GM23338 (cell line): Measurements from ENCODE around the gene EIF4G3. TPM values are rescaled to one million over a fixed set of nuclear protein-coding genes. Genes with fewer than 3 reads are reported as not detected.

Experiments used
- ATAC-seq: fragments of 200-7000 bp; cut with Tn5 transposase; 3 replicates; pipeline ENCODE4 v1.9.1; 2020
- DNase-seq: peaks from one replicate; pipeline ENCODE4 v3.0.0-alpha.2; 2015; ENCODE audit warnings: low spot score
- H2AFZ ChIP-seq: fragments of 200-600 bp; sonication (generic); 2 replicates; pipeline ENCODE4 v1.8.0; 2016; ENCODE audit warnings: antibody characterized with exemption, mild to moderate bottlenecking, moderate library complexity
- H3F3A ChIP-seq: fragments of 200-600 bp; sonication (generic); replicated peaks from 2 replicates; pipeline ENCODE4 v1.8.0; 2017; ENCODE audit warnings: antibody characterized with exemption, mixed run types, low read depth
- H3K27ac ChIP-seq: fragments of 200-600 bp; sonication (generic); 2 replicates; pipeline ENCODE4 v1.6.1; 2016; ENCODE audit warnings: low read depth
- H3K27me3 ChIP-seq: fragments of 200-600 bp; sonication (generic); 2 replicates; pipeline ENCODE4 v1.8.0; 2016; ENCODE audit warnings: mild to moderate bottlenecking, mixed run types, moderate library complexity; ENCODE audit not compliant: insufficient read depth
- H3K36me3 ChIP-seq: fragments of 200-600 bp; sonication (generic); 2 replicates; pipeline ENCODE4 v1.8.0; 2016; ENCODE audit warnings: mild to moderate bottlenecking; ENCODE audit not compliant: insufficient read depth
- H3K4me1 ChIP-seq: fragments of 200-600 bp; sonication (generic); 2 replicates; pipeline ENCODE4 v1.8.0; 2016; ENCODE audit warnings: mild to moderate bottlenecking, moderate library complexity; ENCODE audit not compliant: insufficient read depth
- H3K4me2 ChIP-seq: fragments of 200-600 bp; sonication (generic); 2 replicates; pipeline ENCODE4 v1.7.1; 2017; ENCODE audit warnings: mixed run types
- H3K4me3 ChIP-seq: fragments of 200-600 bp; sonication (generic); 2 replicates; pipeline ENCODE4 v1.6.1; 2016; ENCODE audit warnings: mixed run types
- H3K79me2 ChIP-seq: fragments of 200-600 bp; sonication (generic); replicated peaks from 2 replicates; pipeline ENCODE4 v1.8.0; 2017; ENCODE audit warnings: mild to moderate bottlenecking; ENCODE audit not compliant: insufficient read depth
- H3K9me2 ChIP-seq: fragments of 200-600 bp; sonication (generic); 2 replicates; pipeline ENCODE4 v1.8.0; 2017; ENCODE audit not compliant: insufficient read depth
- H4K20me1 ChIP-seq: fragments of 200-600 bp; sonication (generic); replicated peaks from 2 replicates; pipeline ENCODE4 v1.8.0; 2017; ENCODE audit warnings: mild to moderate bottlenecking; ENCODE audit not compliant: insufficient read depth
- H3K27ac Mint-ChIP-seq: 2 replicates; pipeline ENCODE4 v1.8.0; 2020; ENCODE audit warnings: inconsistent platforms, mild to moderate bottlenecking, moderate library complexity, mixed read lengths
- H3K27me3 Mint-ChIP-seq: 3 replicates; pipeline ENCODE4 v1.8.0; 2022; ENCODE audit warnings: low read depth, mild to moderate bottlenecking, moderate library complexity, mixed read lengths, inconsistent platforms; ENCODE audit not compliant: insufficient read depth, poor library complexity
- H3K36me3 Mint-ChIP-seq: 3 replicates; pipeline ENCODE4 v1.8.0; 2021; ENCODE audit warnings: low read depth, mild to moderate bottlenecking, inconsistent platforms, moderate library complexity, mixed read lengths
- H3K4me1 Mint-ChIP-seq: 3 replicates; pipeline ENCODE4 v1.8.0; 2020; ENCODE audit warnings: mild to moderate bottlenecking, inconsistent platforms, mixed read lengths
- H3K4me3 Mint-ChIP-seq: 3 replicates; pipeline ENCODE4 v1.8.0; 2021; ENCODE audit warnings: moderate library complexity, mild to moderate bottlenecking, inconsistent platforms, mixed read lengths
- H3K9me3 Mint-ChIP-seq: 3 replicates; pipeline ENCODE4 v1.8.0; 2020; ENCODE audit warnings: moderate library complexity, mild to moderate bottlenecking, inconsistent platforms, mixed read lengths
- CREB1 ChIP-seq: fragments of 250-450 bp; sonication (Bioruptor Pico); IDR thresholded peaks from 2 replicates; pipeline ENCODE4 v1.5.0; 2020; ENCODE audit warnings: low read depth, mild to moderate bottlenecking, moderate library complexity
- CTCF ChIP-seq, 2 experiments: fragments of 200-600 bp in 1 of 2; sonication (generic) in 1 of 2; conservative IDR thresholded peaks; 2 replicates each; pipeline versions ENCODE4 v1.5.1 to v1.6.1; 2016 to 2017; ENCODE audit warnings: antibody characterized with exemption in 2 of 2, low read depth in 2 of 2, mild to moderate bottlenecking in 2 of 2, moderate library complexity in 1 of 2
- EZH2 ChIP-seq: fragments of 200-600 bp; sonication (generic); IDR thresholded peaks from one replicate; pipeline ENCODE4 v1.8.0; 2017; ENCODE audit warnings: antibody characterized with exemption, mild to moderate bottlenecking, low read depth; ENCODE audit not compliant: unreplicated experiment
- EZH2phosphoT487 ChIP-seq: fragments of 200-600 bp; sonication (generic); IDR thresholded peaks from one replicate; pipeline ENCODE4 v1.8.1; 2018; ENCODE audit warnings: antibody characterized with exemption; ENCODE audit not compliant: unreplicated experiment
- JUNB ChIP-seq: IDR thresholded peaks from one replicate; pipeline ENCODE4 v1.6.1; 2016; ENCODE audit warnings: antibody characterized with exemption; ENCODE audit not compliant: unreplicated experiment
- NANOG ChIP-seq: IDR thresholded peaks from 2 replicates; pipeline ENCODE4 v1.6.1; 2016; ENCODE audit warnings: antibody characterized with exemption, borderline replicate concordance
- ZNF114 ChIP-seq: fragments of 250-450 bp; sonication (Bioruptor Pico); IDR thresholded peaks from 2 replicates; pipeline ENCODE4 v1.5.0; 2020; ENCODE audit warnings: mild to moderate bottlenecking, moderate library complexity
- ZNF462 ChIP-seq: fragments of 250-450 bp; sonication (Bioruptor Pico); IDR thresholded peaks from 2 replicates; pipeline ENCODE4 v1.5.0; 2020; ENCODE audit warnings: mild to moderate bottlenecking, moderate library complexity
- polyA plus RNA-seq: library from polyadenylated mRNA; unstranded; fragments of >200 nt; fragmentation: Nextera tagmentation; extraction: Ambion mirVana; gene quantifications from 2 replicates; pipeline ENCODE4 v1.2.1, GENCODE V29; 2016
- total RNA-seq: library from RNA; depleted of rRNA; stranded (reverse); fragments of >200 nt; shearing (Covaris generic); gene quantifications from 2 replicates; pipeline ENCODE4 v1.2.3, GENCODE V29; 2014
- TF ChIP-seq, protein P1 (sequence below): IDR thresholded peaks from one replicate; pipeline ENCODE4 v1.6.1; 2018; ENCODE audit warnings: antibody characterized with exemption; ENCODE audit not compliant: unreplicated experiment

EIF4G3 gene
- total and polyA plus RNA-seq, 2 experiments from 2014 or later = 37.9 to 68.1 TPM

GRCh38 chr1:21051177-21051825, 125.4 kb downstream of the EIF4G3 start (continued):
- TF ChIP-seq, protein P1, sequence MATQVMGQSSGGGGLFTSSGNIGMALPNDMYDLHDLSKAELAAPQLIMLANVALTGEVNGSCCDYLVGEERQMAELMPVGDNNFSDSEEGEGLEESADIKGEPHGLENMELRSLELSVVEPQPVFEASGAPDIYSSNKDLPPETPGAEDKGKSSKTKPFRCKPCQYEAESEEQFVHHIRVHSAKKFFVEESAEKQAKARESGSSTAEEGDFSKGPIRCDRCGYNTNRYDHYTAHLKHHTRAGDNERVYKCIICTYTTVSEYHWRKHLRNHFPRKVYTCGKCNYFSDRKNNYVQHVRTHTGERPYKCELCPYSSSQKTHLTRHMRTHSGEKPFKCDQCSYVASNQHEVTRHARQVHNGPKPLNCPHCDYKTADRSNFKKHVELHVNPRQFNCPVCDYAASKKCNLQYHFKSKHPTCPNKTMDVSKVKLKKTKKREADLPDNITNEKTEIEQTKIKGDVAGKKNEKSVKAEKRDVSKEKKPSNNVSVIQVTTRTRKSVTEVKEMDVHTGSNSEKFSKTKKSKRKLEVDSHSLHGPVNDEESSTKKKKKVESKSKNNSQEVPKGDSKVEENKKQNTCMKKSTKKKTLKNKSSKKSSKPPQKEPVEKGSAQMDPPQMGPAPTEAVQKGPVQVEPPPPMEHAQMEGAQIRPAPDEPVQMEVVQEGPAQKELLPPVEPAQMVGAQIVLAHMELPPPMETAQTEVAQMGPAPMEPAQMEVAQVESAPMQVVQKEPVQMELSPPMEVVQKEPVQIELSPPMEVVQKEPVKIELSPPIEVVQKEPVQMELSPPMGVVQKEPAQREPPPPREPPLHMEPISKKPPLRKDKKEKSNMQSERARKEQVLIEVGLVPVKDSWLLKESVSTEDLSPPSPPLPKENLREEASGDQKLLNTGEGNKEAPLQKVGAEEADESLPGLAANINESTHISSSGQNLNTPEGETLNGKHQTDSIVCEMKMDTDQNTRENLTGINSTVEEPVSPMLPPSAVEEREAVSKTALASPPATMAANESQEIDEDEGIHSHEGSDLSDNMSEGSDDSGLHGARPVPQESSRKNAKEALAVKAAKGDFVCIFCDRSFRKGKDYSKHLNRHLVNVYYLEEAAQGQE = no peak
- no peak for TF ChIP-seq JUNB
- TF ChIP-seq CREB1 (CRISPR knock-in tag) = no peak
- TF ChIP-seq CTCF (conservative IDR thresholded peaks at IDR 0.05; ENCODE audit: low read depth in 2 of 2) = no peak
- TF ChIP-seq EZH2phosphoT487 = no peak
- TF ChIP-seq EZH2 = no peak

- peaks cover 7% of the 10 kb centered on the region; the same call in 1 of the 2 replicates for H4K20me1 ChIP-seq
- H3K27me3 ChIP-seq = no peaks in the 10 kb centered on the region
- Mint-ChIP-seq H3K27me3 (no peaks in the 10 kb centered on the region), H3K27ac (no peak overlapping the region), H3K36me3 (peaks cover 25% of the 10 kb centered on the region), H3K4me1 (0 out of 3 replicates have a peak, but pooled peaks cover 8% of the 10 kb centered on the region), H3K9me3 (peaks cover 6% of the 10 kb centered on the region), H3K4me3 (no peak overlapping the region)
- no peaks in the 10 kb centered on the region for H3K4me1 ChIP-seq
- no peak overlapping the region for H3K27ac ChIP-seq
- no peak overlapping the region for H3K4me3 ChIP-seq
- DNase-seq (no peak), ATAC-seq (no peak)
- no peaks in the 10 kb centered on the region for H3F3A ChIP-seq
- no peaks in the 10 kb centered on the region for H3K9me2 ChIP-seq
- H3K36me3 ChIP-seq = no peaks in the 10 kb centered on the region; the same call in 1 of the 2 replicates
- no peak overlapping the region for H3K4me2 ChIP-seq
- H3K79me2 ChIP-seq = peaks cover 51% of the 10 kb centered on the region
- H2AFZ ChIP-seq = no peak overlapping the region
- TF ChIP-seq EZH2phosphoT487 = no peak
- no peak for TF ChIP-seq EZH2
- TF ChIP-seq CTCF (conservative IDR thresholded peaks at IDR 0.05; ENCODE audit: low read depth in 2 of 2) = no peak
- TF ChIP-seq ZNF114 (CRISPR knock-in tag) = no peak
- no peak for TF ChIP-seq JUNB
- no peak for TF ChIP-seq ZNF462 (CRISPR knock-in tag)
- no peak for TF ChIP-seq NANOG
Observed at GRCh38 chr1:21050031-21050430, 126.7 kb downstream of the EIF4G3 start.
